SU-DHL-6 (cell line): ENCODE measurements around the gene GRIA3.

Experiments
- H2AFZ ChIP-seq: fragments of 200-600 bp; sonication (generic); 2 replicates; pipeline ENCODE4 v1.6.1; 2014; ENCODE audit warnings: low read depth, mild to moderate bottlenecking, moderate library complexity, mixed read lengths, antibody characterized with exemption, low read length; ENCODE audit not compliant: severe bottlenecking
- H3F3A ChIP-seq: fragments of 200-600 bp; shearing (Covaris generic); 2 replicates; pipeline ENCODE4 v1.6.0; 2016; ENCODE audit warnings: antibody characterized with exemption, mild to moderate bottlenecking; ENCODE audit not compliant: insufficient read depth
- H3K27ac ChIP-seq: fragments of 200-600 bp; sonication (generic); 2 replicates; pipeline ENCODE4 v1.5.1; 2016; ENCODE audit warnings: low read depth, mild to moderate bottlenecking, low read length, moderate library complexity, mixed read lengths
- H3K27me3 ChIP-seq: fragments of 200-600 bp; sonication (generic), shearing (Covaris generic); 2 replicates; pipeline ENCODE4 v1.6.0; 2014; ENCODE audit warnings: mild to moderate bottlenecking, low read length
- H3K36me3 ChIP-seq: fragments of 200-600 bp; sonication (generic); 2 replicates; pipeline ENCODE4 v1.6.1; 2014; ENCODE audit warnings: mild to moderate bottlenecking, low read length, mixed read lengths
- H3K4me2 ChIP-seq: fragments of 300-600, 200-600 bp; shearing (Covaris generic), sonication (generic); 2 replicates; pipeline ENCODE4 v1.6.0; 2014; ENCODE audit warnings: low read length, low read depth, mild to moderate bottlenecking; ENCODE audit not compliant: poor library complexity, severe bottlenecking
- H3K4me3 ChIP-seq: fragments of 200-600 bp; sonication (generic); 2 replicates; pipeline ENCODE4 v1.5.1; 2014; ENCODE audit warnings: antibody characterized with exemption, low read length, mild to moderate bottlenecking, mixed read lengths; ENCODE audit not compliant: insufficient read depth, poor library complexity, severe bottlenecking
- H3K79me2 ChIP-seq: fragments of 200-600 bp; sonication (generic); 2 replicates; pipeline ENCODE4 v1.6.1; 2014; ENCODE audit warnings: mild to moderate bottlenecking, low read length, moderate library complexity; ENCODE audit not compliant: insufficient read depth
- H3K9ac ChIP-seq: fragments of 200-600 bp; sonication (generic); 2 replicates; pipeline ENCODE4 v1.7.0; 2014; ENCODE audit warnings: mild to moderate bottlenecking, low read length
- H3K9me2 ChIP-seq: fragments of 200-600 bp; sonication (generic); replicated peaks from 2 replicates; pipeline ENCODE4 v1.6.1; 2014; ENCODE audit warnings: low read length; ENCODE audit not compliant: insufficient read depth
- H3K9me3 ChIP-seq: fragments of 200-600 bp; sonication (generic); 2 replicates; pipeline ENCODE4 v1.6.1; 2014; ENCODE audit warnings: low read length, mixed read lengths; ENCODE audit not compliant: insufficient read depth
- H4K20me1 ChIP-seq: fragments of 200-600 bp; sonication (generic); 2 replicates; pipeline ENCODE4 v1.6.1; 2014; ENCODE audit warnings: low read depth, mild to moderate bottlenecking, antibody characterized with exemption, low read length, moderate library complexity, mixed read lengths
- CTCF ChIP-seq: fragments of 200-600 bp; sonication (generic); IDR thresholded peaks from one replicate; pipeline ENCODE4 v1.5.1; 2017; ENCODE audit warnings: antibody characterized with exemption, mild to moderate bottlenecking, low read length, moderate library complexity; ENCODE audit not compliant: insufficient read depth, poor library complexity, severe bottlenecking
- EZH2phosphoT487 ChIP-seq: fragments of 200-600 bp; sonication (generic), shearing (Covaris generic); conservative IDR thresholded peaks from 2 replicates; pipeline ENCODE4 v1.6.1; 2018; ENCODE audit warnings: mild to moderate bottlenecking, antibody characterized with exemption, low read length, moderate library complexity, mixed read lengths

GRIA3 gene

GRCh38 chrX:123271902-123272301 lies 87.8 kb downstream of the GRIA3 start:
- H3K4me2 ChIP-seq: no peak overlapping the region
- no peaks in the 10 kb centered on the region for H3F3A ChIP-seq
- no peaks in the 10 kb centered on the region for H3K27me3 ChIP-seq
- H2AFZ ChIP-seq: no peak overlapping the region
- H3K79me2 ChIP-seq: no peaks in the 10 kb centered on the region
- H3K36me3 ChIP-seq: no peaks in the 10 kb centered on the region
- no peak overlapping the region for H3K4me3 ChIP-seq
- no peaks in the 10 kb centered on the region for H3K9me3 ChIP-seq
- H4K20me1 ChIP-seq: no peaks in the 10 kb centered on the region
- no peaks in the 10 kb centered on the region for H3K9me2 ChIP-seq
- no peak overlapping the region for H3K9ac ChIP-seq
- H3K27ac ChIP-seq: no peak overlapping the region
- TF ChIP-seq CTCF (no peak), EZH2phosphoT487 (no peak)

- no peaks in the 10 kb centered on the region for H3K36me3 ChIP-seq
- H2AFZ ChIP-seq: no peak overlapping the region
- H3K9me2 ChIP-seq: no peaks in the 10 kb centered on the region
- no peak overlapping the region for H3K4me3 ChIP-seq
- no peak overlapping the region for H3K4me2 ChIP-seq
- no peaks in the 10 kb centered on the region for H4K20me1 ChIP-seq
- H3K27ac ChIP-seq: no peak overlapping the region
- H3K27me3 ChIP-seq: no peaks in the 10 kb centered on the region
- no peaks in the 10 kb centered on the region for H3K79me2 ChIP-seq
- H3K9me3 ChIP-seq: no peaks in the 10 kb centered on the region
- H3F3A ChIP-seq: no peaks in the 10 kb centered on the region
- TF ChIP-seq EZH2phosphoT487 (no peak), CTCF (no peak)
- H3K9ac ChIP-seq: no peak overlapping the region
Measured at GRCh38 chrX:123272630-123273029, 88.6 kb downstream of the GRIA3 start.

GRCh38 chrX:123274796-123275195 lies 90.7 kb downstream of the GRIA3 start:
- Histone ChIP-seq H3K4me3 (no peak overlapping the region), H3F3A (no peaks in the 10 kb centered on the region), H3K9me3 (no peaks in the 10 kb centered on the region), H3K9ac (no peak overlapping the region), H4K20me1 (no peaks in the 10 kb centered on the region), H3K36me3 (no peaks in the 10 kb centered on the region), H3K27me3 (no peaks in the 10 kb centered on the region), H3K79me2 (no peaks in the 10 kb centered on the region), H3K27ac (no peak overlapping the region), H3K9me2 (no peaks in the 10 kb centered on the region), H3K4me2 (no peak overlapping the region), H2AFZ (no peak overlapping the region)
- TF ChIP-seq EZH2phosphoT487: no peak
- no peak for TF ChIP-seq CTCF
